HG03135 (cell line): ENCODE data around the gene FERMT1.
"Not testable (repeated sequence)": the region's sequence is repeated elsewhere in the genome, so short reads cannot be mapped to it uniquely, and the experiment has no call there.

ENCODE experiments used
- ATAC-seq: cut with Tn5 transposase; IDR thresholded peaks from one replicate; pipeline ENCODE4 v1.9.1; 2021; ENCODE audit warnings: mild to moderate bottlenecking, moderate library complexity; ENCODE audit not compliant: unreplicated experiment

The FERMT1 gene

GRCh38 chr20:6120491-6120988, 2.3 kb downstream of the FERMT1 start:
- no peak for ATAC-seq

DNA sequence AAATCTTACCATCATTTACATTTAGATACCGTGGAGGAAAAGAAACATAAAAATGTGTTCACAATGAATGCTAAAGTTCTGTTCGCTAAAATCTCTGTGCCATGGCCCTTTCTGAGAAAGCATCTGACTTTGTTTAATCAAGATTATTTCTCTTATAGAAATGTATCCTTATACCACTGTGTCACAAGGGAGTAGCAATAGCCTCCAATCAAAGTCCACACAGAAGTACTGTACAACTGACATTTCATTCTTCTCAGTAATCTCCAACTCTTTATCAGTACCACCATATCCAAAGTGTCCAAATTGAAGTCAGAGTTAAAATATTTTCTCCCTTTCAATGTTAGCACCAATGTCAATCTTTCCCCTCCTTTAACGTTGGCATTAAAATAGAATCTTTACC, 6.1 kb downstream of the FERMT1 start:
- ATAC-seq: no peak

DNA sequence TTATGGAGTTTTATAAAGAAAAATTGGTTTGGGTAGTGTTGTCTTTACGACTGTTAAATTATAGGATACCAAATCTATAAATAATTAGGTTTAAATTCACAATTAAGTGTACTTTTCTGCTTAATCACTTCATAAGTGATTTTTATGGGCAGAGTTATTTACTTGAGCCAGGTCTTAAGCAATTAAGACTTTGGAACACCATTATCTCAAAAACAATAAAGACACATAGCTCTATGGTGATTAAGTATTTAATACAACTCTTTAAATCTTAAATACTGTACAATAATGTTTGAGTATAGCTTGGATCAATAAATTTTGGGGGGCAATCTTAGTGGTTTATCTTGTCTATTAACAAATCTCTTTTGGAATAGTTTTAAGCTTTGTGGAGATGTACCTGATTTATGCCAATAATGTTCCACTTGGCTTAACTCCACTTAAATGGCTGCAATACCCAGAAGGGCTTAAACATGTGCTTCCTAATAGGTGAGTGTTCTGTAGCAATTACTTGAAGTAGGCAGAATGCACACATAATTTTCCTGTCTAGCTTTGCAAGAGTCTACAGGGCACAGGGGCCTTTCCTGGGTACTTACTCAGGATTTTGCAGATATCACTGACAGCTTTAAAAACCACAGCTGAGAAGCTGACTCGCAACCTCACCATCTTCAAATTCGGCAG, 7.5 kb downstream of the FERMT1 start:
- no peak for ATAC-seq

DNA sequence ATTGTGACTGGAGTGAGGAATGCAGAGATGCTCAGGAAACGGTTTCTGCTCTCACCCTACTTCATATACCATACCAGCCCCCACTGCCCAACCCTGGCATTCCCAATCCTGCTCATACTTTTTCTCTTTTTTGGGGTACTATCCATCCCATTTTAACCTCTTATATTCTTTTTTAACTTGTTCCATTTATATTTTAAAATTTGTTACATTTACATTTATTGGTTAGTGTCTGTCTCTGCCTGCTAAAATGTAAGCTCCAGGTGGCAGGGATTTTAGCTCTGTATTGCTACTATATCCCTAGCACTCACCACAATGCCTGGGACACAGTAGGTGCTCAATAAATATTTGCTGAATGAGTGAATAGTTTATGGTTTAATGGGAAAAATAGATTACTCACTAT, 8.1 kb downstream of the FERMT1 start:
- no peak for ATAC-seq

DNA sequence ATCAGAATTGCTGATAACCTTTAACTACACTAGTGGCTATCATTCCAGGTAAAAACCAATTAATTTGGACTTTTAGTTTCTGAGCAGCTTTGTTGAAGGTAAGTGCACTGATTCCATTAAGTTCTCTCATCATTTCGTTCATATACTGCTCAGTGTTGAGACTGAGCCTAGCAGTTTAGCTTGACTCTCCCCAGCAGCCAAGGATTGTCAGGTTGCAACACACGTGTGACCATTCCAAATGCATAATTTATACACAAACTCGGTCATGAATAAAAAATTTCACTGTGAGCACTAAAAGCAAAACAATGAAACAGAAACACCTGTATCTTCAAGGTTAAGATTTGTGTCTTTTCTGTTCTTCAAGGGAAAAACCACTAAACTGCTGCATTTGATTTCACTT, 8.9 kb downstream of the FERMT1 start:
- ATAC-seq: no peak

DNA sequence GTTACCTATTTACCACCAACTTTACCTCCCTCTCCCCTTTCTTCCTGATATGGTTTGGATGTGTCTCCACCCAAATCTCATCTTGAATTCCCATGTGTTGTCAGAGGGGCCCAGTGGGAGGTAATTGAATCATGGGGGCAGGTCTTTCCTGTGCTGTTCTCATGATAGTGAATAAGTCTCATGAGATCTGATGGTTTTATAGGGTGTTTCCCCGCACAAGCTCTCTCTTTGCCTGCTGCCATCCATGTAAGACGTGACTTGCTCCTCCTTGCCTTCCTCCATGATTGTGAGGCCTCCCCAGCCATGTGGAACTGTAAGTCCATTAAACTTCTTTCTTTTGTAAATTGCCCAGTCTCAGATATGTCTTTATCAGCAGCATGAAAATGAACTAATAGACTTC, 9.9 kb downstream of the FERMT1 start:
- not testable (repeated sequence) for ATAC-seq

- no peak for ATAC-seq
Measured at GRCh38 chr20:6108330-6108729, 14.5 kb downstream of the FERMT1 start.

DNA sequence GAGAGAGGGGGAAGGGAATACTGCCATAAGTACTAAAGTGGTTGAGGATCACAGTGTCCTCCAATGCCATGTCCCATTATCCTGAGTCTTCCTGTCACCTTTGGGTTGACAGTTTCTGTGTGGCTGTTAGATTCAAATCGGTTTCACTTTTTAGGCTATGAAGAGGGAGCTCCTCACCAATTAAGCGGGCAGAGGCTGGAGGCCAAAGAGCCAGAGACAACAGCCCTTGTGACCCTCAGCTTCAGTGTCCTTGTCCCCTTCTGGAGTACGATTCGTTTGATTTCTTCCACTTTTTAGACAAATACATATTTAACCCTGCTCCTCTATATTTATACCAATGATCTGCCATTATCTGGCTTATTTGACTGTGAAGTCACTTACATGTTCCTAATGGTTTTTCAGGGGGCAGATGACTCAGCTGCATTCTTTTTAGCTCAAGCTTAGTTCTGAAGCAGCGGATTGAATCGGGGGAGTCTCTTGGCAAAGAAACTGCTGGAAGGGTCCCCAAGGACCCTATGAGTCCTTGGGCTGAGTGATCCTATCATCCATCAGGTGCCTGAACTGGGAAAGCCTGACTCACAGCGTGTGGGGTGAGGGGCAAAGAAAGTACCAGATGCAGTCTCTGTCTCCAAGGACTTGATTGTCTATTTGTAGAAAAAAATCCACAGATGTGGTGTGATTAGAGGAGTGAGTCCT, 18.2 kb downstream of the FERMT1 start:
- ATAC-seq: no peak

- ATAC-seq: no peak
Measured at GRCh38 chr20:6103301-6103700, 19.5 kb downstream of the FERMT1 start.

DNA sequence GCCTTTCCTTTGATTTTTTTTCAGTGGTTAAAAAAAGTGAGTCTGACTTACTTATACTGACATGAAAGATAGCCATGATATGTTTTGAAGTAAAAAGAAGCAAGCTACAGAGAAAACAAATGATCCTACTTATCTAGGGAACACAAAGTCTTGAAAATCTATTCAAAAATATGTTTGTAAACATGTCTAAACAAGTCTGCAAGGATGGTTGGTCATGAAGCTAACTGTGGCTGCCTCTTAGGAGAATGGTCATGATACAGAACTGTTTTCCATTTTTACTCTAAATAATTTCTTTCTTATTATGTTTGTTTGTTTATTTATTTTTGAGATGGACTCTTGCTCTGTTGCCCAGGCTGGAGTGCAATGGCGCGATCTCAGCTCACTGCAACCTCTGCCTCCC, 21.5 kb downstream of the FERMT1 start:
- no peak for ATAC-seq

DNA sequence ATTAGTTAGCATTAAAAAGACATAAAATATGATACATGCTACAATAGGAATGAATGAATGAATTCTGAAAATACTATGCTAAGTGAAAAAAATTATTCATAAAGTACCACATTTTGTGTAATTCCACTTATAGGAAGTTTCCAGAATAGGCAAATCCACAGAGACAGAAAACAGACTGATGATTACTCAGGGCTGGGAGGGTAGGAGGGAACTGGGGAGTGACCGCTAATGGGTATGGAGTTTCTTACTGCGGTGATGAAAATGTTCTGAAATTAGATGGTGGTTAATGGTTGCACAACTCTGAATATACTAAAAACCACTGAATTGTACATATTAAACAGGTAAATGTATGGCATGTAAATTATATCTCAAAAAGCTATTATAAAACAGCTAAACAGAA, 22.6 kb downstream of the FERMT1 start:
- no peak for ATAC-seq

DNA sequence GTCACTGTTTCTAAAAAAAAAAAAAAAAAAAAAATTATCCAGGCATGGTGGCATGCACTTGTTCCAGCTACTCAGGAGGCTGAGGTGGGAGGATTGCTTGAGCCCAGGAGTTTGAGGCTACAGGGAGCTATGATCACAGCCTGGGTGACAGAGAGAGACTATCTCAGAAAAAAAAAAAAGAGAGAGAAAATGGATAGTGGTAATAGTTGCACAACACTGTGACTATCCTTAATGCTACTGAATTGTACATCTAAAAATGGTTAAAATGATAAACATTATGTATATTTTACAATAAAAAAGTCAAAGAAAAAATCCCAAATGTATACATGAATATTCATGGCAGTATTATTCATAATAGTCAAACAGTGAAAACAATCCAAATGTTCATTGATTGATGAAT, 23.0 kb downstream of the FERMT1 start:
- no peak for ATAC-seq

GRCh38 chr20:6095409-6095808, 27.4 kb downstream of the FERMT1 start:
- no peak for ATAC-seq

DNA sequence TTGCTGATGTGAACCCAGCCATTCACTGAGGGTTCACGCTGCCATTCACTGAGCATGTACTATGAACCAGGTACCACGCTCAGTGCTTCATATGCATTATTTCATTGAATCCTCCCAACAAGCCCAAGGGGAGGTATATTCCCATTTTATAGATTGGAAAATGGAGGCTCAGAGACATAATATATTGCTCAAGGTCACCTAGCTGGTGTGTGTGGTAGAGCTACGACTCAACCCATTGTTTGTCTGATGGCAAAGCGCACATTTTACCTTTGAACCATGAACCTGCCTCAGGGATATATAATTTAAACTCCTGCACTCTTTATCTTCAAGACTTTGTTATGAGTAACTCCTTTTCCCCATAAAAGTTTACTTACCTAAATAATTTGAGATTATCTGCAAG, 28.3 kb downstream of the FERMT1 start:
- no peak for ATAC-seq

- ATAC-seq: no peak
Measured at GRCh38 chr20:6094063-6094462, 28.8 kb downstream of the FERMT1 start.

GRCh38 chr20:6091661-6092060, 31.2 kb downstream of the FERMT1 start:
- no peak for ATAC-seq

DNA sequence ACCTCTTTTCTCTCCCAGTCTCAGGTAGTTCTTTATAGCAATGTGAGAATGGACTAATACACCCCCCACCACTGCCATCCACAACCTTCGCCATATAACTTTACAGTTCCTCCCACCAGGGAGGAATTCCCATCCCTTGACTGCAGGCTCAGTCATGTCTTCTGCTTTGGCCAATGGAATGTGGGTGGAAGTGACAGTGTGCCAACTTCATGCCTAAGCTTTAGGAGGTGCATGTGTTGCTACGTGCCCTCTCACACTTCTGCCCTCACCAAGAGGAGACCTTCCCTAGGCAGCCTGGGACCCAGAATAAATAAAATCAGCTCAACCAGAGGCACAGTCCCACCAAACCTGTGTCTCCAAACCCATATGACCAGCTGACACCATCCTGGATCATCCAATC, 36.0 kb downstream of the FERMT1 start:
- ATAC-seq: no peak

- no peak for ATAC-seq
Measured at GRCh38 chr20:6083926-6084325, 38.9 kb downstream of the FERMT1 start.

- ATAC-seq: no peak
Measured at GRCh38 chr20:6081236-6081635, 41.6 kb downstream of the FERMT1 start.

GRCh38 chr20:6079016-6079415, 43.8 kb downstream of the FERMT1 start:
- ATAC-seq: no peak

GRCh38 chr20:6075428-6076219, 47.2 kb downstream of the FERMT1 start:
- no peak for ATAC-seq

GRCh38 chr20:6074784-6075183, 48.0 kb downstream of the FERMT1 start:
- no peak for ATAC-seq
